ENCODE data around the gene SLC25A23. TPM values are rescaled to one million over a fixed set of nuclear protein-coding genes. Genes with fewer than 3 reads are reported as not detected.

SLC25A23 gene
- total and polyA plus RNA-seq, 9 donors = 26.7 to 74.0 (median 43.8) TPM

DNA sequence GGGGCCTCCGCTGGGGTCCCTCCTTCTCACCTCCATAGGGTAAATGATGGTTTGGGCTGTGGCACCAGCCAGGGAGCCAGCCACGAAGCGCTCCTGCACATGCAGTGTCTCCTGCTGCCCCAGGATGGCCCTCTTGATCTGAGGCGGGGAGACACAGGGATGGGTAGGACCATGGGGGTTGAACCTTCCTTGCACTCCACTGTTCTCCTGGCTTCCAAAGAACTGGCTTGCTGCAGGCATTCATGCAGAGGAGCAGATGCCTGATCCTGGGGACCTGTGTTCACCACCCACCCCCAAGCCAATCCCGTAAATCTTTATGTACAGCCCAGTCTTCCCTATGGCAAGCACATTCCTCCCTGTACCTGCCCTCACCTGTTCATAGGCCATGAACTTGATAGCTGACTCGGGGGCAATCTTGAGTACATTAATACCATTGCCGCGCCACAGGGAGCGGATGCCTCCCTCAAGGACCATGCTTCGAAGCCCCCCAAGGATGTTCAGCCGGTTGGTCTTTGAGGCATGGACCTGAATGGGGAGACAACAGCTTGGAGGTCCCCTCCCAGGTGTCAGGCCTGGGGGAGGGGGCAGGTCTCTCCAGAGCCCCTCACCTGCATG is 5.5 kb downstream of the SLC25A23 start:
- Histone ChIP-seq H3K4me1 (ENCODE audit: insufficient read depth) (peaks cover 9% of the 10 kb centered on the region), H3K4me3 (no peak overlapping the region), H3K27me3 (no peaks in the 10 kb centered on the region), H3K9me3 (peaks cover 0 to 10% of the 10 kb centered on the region in 2 donors), H3K36me3 (no peaks in the 10 kb centered on the region), H3K27ac (no peak overlapping the region)
- DNase-seq = no peak
- 96 to 99% (median 98%) methylated on average over 11 of the region's 11 CpGs for WGBS, 3 donors
- intact Hi-C loops (cut with DNase I) = no loop called here
- no peak for TF ChIP-seq CTCF (IDR thresholded peaks at IDR 0.05)
- TF ChIP-seq POLR2A (IDR thresholded peaks at IDR 0.05) = no peak
- TF ChIP-seq EP300 (IDR thresholded peaks at IDR 0.05) = no peak

GRCh38 chr19:6452899-6453298 is 6.7 kb downstream of the SLC25A23 start:
- Histone ChIP-seq H3K27ac (no peak overlapping the region), H3K36me3 (no peaks in the 10 kb centered on the region), H3K9me3 (peaks cover 0 to 10% of the 10 kb centered on the region in 2 donors), H3K4me3 (no peak overlapping the region), H3K4me1 (ENCODE audit: insufficient read depth) (peaks cover under 1% of the 10 kb centered on the region), H3K27me3 (no peaks in the 10 kb centered on the region)
- 94 to 98% (median 96%) methylated on average over 2 of the region's 2 CpGs for WGBS, 3 donors
- intact Hi-C loops (cut with DNase I) = no loop called here
- TF ChIP-seq POLR2A (IDR thresholded peaks at IDR 0.05) (no peak), EP300 (IDR thresholded peaks at IDR 0.05) (no peak), CTCF (IDR thresholded peaks at IDR 0.05) (no peak)
- DNase-seq = no peak

DNA sequence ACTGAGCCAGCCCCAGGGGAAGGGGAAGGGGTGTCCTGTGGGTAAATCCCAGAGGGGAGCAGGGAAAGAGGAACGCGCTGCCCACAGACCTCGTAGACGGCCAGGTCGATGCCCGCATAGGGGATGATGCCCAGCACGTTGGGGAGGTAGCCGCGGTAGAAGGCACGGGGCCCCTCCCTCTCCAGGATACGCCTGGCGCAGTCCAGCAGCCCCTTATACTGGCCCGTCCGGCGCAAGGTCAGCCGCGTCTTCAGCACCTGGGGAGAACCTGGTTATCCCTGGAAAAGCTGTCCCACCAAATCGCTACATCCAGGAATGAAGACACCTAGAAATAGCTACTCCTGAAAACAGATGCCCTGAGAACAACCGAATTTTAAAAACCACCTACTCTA is 7.4 kb downstream of the SLC25A23 start:
- Histone ChIP-seq H3K4me3 (no peak overlapping the region), H3K36me3 (no peaks in the 10 kb centered on the region), H3K9me3 (peaks cover 0 to 10% of the 10 kb centered on the region in 2 donors), H3K27me3 (no peaks in the 10 kb centered on the region), H3K4me1 (ENCODE audit: insufficient read depth) (no peaks in the 10 kb centered on the region), H3K27ac (no peak overlapping the region)
- no peak for TF ChIP-seq POLR2A (IDR thresholded peaks at IDR 0.05)
- TF ChIP-seq EP300 (IDR thresholded peaks at IDR 0.05) = no peak
- TF ChIP-seq CTCF (IDR thresholded peaks at IDR 0.05) = no peak
- DNase-seq = no peak
- WGBS, 3 donors = 93 to 95% (median 94%) methylated on average over 19 of the region's 19 CpGs
- intact Hi-C loops (cut with DNase I) = no loop called here

- 86 to 90% (median 90%) methylated on average over 7 of the region's 7 CpGs for WGBS, 3 donors
- H3K36me3 ChIP-seq = no peaks in the 10 kb centered on the region
Observed at GRCh38 chr19:6451583-6452222, 7.9 kb downstream of the SLC25A23 start.

More at GRCh38 chr19:6451583-6452222, 7.9 kb downstream of the SLC25A23 start:
- Histone ChIP-seq H3K4me1 (ENCODE audit: insufficient read depth) (no peaks in the 10 kb centered on the region), H3K4me3 (no peak overlapping the region), H3K27ac (no peak overlapping the region), H3K9me3 (peaks cover 0 to 10% of the 10 kb centered on the region in 2 donors), H3K27me3 (no peaks in the 10 kb centered on the region)
- no peak for DNase-seq
- intact Hi-C loops (cut with DNase I) = no loop called here
- TF ChIP-seq CTCF (IDR thresholded peaks at IDR 0.05) (no peak), EP300 (IDR thresholded peaks at IDR 0.05) (no peak), POLR2A (IDR thresholded peaks at IDR 0.05) (no peak)

Measured in ovary (tissue), 9 donors.